Measurements from ENCODE around the gene TGM6.

Gene TGM6

DNA sequence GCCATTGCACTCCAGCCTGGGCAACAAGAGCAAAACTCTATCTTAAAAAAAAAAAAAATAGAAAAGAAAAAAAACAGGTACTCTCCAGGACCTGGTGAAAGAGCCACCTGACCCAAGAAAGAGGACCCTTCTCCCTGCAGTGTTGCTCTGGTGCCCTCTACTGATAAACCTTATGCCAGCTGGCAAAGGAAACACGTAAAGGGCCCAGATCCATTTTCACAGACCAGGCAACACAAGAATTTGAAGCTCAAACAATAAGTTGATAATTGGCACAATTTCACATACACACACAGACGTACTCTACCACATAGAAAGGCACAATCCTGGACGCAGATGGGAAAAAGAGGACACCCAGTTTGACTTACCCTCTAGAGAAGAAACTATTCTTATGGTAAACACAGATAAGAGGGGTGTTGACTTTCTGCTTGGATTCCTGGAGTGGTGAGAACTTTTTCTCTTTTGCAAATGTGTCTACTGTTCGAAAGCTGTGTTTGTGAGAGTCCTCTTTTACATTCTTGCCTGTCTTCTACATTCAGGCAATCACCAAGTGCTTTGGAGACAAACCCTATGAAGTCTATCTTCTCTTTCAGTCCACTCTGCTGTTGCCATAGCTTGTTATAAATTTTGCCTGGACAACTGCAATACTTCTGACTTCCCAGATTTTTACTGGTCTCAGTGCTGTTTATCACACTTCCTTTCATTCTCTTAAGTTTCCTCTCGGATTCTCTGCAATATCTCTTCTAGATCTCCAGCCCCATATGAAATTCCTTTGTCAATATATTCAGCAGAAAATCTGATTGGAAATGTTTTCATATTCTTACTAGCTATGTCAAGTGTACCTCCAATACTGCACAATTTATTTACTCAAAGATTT is 96.3 kb downstream of the TGM6 start:
- Histone ChIP-seq H3K9ac (ENCODE audit: low read length) (no peak overlapping the region), H3K27ac (ENCODE audit: low read length) (no peak overlapping the region), H3K36me3 (ENCODE audit: control insufficient read depth, low read depth, low read length) (no peaks in the 10 kb centered on the region), H3K4me3 (ENCODE audit: low read length) (no peak overlapping the region), H3K4me1 (ENCODE audit: control insufficient read depth, low read depth, low read length) (peaks cover 14% of the 10 kb centered on the region), H3K27me3 (ENCODE audit: control insufficient read depth, insufficient read depth, low read length) (no peaks in the 10 kb centered on the region), H3K9me3 (ENCODE audit: control insufficient read depth, low read depth, low read length) (no peaks in the 10 kb centered on the region)

DNA sequence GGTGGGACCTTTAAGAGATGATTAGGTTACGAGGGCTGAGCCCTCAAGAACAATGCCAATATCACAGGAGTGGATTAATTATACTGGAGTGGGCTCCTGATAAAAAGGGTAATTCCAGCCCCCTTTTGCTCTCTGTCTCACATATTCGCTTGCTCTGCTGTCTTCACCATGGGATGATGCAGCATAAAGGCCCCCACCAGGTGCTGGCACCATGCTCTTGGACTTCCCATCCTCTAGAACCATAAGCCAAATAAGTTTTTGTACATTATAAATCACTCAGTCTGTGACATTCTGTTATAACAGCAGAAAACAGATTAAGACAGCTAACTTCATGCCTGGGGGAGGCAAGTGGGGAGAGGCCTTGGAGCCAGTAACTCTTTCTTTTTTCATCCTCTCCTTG is 99.7 kb downstream of the TGM6 start:
- Histone ChIP-seq H3K27me3 (ENCODE audit: control insufficient read depth, insufficient read depth, low read length) (no peaks in the 10 kb centered on the region), H3K9me3 (ENCODE audit: control insufficient read depth, low read depth, low read length) (no peaks in the 10 kb centered on the region), H3K36me3 (ENCODE audit: control insufficient read depth, low read depth, low read length) (no peaks in the 10 kb centered on the region), H3K4me1 (ENCODE audit: control insufficient read depth, low read depth, low read length) (peaks cover 5% of the 10 kb centered on the region), H3K27ac (ENCODE audit: low read length) (no peak overlapping the region), H3K9ac (ENCODE audit: low read length) (no peak overlapping the region), H3K4me3 (ENCODE audit: low read length) (no peak overlapping the region)
